DMS79 (cell line): ENCODE data around the gene GGCT.
"Not testable (repeated sequence)": the region's sequence is repeated elsewhere in the genome, so short reads cannot be mapped to it uniquely, and the experiment has no call there.

Source experiments
- DNase-seq: peaks from one replicate; lab custom pipeline; 2025; lab: John Stamatoyannopoulos, UW

GGCT gene, protein sequence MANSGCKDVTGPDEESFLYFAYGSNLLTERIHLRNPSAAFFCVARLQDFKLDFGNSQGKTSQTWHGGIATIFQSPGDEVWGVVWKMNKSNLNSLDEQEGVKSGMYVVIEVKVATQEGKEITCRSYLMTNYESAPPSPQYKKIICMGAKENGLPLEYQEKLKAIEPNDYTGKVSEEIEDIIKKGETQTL

DNA sequence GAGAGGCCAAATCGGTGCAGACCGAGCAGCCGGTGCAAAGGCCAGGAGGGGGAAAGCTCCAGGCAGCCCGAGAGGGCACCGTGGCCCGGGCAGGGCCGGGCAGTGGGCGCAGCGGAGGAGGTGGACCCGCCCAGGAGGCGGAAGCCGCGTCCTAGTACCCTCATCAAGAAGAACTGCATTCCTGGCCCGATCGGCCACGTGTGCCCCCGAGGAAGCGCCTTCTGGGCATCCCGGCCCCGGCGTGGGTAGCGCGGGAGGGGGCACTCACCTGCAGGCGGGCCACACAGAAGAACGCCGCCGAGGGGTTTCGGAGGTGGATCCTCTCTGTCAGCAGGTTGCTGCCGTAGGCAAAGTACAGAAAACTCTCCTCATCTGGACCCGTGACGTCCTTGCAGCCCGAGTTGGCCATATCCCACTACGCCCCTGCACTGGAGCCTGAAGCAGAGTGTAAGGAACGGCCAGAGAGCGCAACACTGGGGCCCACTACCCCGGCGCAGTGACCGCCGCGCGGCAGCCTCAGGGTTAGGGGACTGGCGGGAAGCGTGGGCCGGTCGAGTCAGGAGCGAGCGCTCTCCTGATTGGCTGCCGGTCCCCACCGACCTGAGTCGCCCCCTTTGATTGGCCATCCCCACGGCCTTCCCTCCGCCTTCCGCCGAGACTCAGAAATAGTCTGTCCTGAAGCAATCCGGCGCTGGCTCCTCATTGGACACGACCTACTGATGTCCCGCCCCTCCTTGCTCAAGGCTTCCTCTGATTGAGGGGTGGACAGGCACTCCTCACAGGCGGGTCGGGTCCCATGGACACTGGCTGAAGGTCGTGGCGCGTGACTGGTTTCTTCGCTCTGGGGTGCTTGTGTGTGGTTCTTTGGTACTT, at the start of gene GGCT:
GGCT (minus strand) TSS at position 529 of the 873 bp plus-strand sequence; CDS start at position 409, 120 bp downstream.
- DNase-seq = peak; percentile 98

- no peak for DNase-seq
Observed at GRCh38 chr7:30553546-30553945, 48.9 kb upstream of the GGCT start.

- no peak for DNase-seq
Observed at GRCh38 chr7:30553141-30553540, 48.5 kb upstream of the GGCT start.

- no peak for DNase-seq
Observed at GRCh38 chr7:30552330-30552729, 47.7 kb upstream of the GGCT start.

DNA sequence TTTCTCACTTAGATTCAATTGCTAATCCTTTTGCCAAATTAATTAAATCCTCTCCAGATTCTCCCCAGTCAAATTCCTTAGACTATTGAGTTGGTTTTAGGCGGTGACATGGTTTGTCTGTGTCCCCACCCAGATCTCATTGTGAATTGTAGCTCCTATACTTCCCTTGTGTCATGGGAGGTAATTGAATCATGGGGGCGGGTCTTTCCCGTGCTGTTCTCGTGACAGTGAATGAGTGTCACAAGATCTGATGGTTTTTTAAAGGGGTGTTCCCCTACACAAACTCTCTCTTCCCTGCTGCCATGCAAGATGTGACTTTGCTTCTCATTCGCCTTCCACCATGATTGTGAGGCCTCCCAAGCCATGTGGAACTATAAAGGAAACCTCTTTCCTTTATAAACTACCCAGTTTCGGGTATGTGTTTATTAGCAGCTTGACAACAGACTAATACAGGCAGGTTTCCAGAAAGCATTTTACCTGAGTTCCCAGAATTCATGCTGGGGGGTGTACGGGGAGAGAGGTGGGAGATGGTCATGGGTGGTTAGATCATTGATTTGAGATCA, 45.4 kb upstream of the GGCT start:
- no peak for DNase-seq

DNA sequence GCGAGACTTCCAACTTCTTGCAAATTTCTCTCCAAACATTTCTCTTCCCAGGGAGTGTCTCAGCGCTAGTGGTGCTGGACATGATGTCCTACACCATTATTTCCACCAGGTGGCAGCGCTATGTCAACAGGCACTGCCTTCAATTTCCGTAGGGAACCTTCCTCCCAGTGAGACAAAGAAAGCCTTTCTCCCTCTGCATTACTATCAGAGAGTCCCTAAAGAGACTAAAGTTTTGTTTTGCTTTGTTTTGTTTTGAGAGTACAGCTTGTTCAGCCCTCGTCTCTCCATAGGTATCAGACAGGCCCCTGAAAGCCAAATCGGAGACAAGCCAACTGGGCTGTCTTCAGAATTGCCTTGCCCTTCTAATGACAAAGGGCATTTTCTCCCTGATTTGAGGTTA, 44.2 kb upstream of the GGCT start:
- DNase-seq = peak; percentile 33

GRCh38 chr7:30546596-30546995, 42.0 kb upstream of the GGCT start:
- no peak for DNase-seq

- no peak for DNase-seq
Observed at GRCh38 chr7:30545791-30546555, 41.3 kb upstream of the GGCT start.

- DNase-seq = no peak
Observed at GRCh38 chr7:30543813-30544525, 39.3 kb upstream of the GGCT start.

DNA sequence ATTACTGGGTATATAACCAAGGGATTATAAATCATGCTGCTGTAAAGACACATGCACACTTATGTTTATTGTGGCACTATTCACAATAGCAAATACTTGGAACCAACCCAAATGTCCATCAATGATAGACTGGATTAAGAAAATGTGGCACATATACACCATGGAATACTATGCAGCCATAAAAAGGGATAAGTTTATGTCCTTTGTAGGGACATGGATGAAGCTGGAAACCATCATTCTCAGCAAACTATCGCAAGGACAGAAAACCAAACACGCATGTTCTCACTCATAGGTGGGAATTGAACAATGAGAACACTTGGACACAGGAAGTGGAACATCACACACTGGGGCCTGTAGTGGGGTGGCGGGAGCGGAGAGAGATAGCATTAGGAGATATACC, 38.5 kb upstream of the GGCT start:
- not testable (repeated sequence) for DNase-seq

DNA sequence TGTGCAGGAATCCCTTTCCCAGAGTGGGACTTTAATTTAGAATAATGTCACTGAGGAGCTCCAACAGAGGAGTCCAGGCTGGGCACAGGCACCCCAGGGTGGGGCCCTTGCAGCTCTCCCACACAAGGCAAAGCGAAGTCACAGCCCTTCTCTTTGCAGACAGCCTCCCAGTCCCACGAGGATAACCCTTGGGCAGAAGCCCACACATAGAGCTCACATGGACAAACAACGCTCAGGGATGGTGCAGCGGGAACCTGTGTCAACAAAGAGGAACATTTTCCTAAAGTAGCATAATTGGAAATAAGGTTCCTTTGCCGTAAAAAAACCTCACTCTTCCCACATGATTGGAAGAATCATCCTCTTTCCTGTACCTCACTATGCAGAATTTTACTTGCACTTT, 29.3 kb upstream of the GGCT start:
- no peak for DNase-seq

- DNase-seq = no peak
Observed at GRCh38 chr7:30531286-30531685, 26.7 kb upstream of the GGCT start.

GRCh38 chr7:30530373-30530772, 25.7 kb upstream of the GGCT start:
- DNase-seq = no peak

- no peak for DNase-seq
Observed at GRCh38 chr7:30528779-30529178, 24.1 kb upstream of the GGCT start.

- not testable (repeated sequence) for DNase-seq
Observed at GRCh38 chr7:30527297-30527696, 22.7 kb upstream of the GGCT start.

DNA sequence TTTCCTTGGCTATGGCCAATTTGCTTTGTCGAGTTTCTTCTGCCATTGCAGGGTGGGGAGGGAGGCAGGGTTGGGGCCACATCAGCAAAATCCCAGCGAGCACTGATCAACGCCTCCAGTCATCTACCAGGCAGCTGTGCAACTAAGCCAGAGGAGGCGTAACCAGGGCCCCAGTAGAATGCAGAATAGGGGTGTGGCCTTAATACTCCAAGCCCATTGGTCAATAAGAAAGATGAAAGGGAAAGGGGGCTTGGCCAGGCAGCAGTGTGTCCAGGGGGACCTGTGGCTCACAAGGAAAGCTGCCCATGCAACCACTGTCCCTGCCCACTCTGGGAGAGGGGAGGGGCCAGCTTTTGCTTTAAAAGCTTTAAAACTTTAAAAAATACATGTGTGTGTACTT, 21.5 kb upstream of the GGCT start:
- DNase-seq = no peak

DNA sequence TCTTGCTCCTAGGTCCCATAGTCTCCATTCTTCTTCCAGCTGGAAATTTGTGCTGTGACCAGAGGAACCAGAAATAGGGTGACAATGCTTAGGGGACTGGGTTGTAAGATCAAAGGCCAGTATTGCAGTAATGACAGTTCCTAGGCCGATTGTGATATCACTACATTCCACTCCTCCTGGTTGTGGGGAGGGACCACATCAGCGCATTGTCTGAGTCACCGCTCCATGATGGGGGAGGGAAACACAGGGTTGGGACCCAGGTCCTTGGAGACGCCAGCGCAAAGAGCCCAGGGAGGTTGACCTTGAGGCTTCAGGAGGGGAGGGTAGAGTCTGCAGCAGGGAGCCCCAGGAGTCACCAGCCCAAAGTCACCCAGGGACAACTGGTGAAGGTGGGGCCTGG, 20.8 kb upstream of the GGCT start:
- no peak for DNase-seq

- no peak for DNase-seq
Observed at GRCh38 chr7:30524545-30524944, 19.9 kb upstream of the GGCT start.

GRCh38 chr7:30523466-30523865, 18.8 kb upstream of the GGCT start:
- DNase-seq = no peak

DNA sequence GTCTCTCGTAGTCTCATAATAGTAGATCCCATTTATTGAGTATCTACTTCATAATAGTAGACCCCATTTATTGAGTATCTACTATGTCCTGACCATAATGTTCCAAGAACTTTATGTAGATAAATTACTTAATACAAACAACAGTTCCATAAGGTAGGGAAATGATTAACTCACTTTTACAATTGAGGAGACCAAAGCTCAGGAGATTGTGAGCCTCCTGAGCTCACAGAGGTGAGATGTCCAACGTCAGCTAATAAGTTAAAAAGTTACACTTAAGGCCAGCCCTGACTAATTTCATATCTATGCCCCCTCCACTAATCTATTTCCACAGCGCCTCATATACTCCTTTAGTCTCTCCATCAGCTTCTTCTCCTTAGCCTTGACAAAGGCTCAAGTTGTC, 17.5 kb upstream of the GGCT start:
- DNase-seq = no peak

GRCh38 chr7:30521532-30521931, 16.9 kb upstream of the GGCT start:
- peak; percentile 19 for DNase-seq

- no peak for DNase-seq
Observed at GRCh38 chr7:30519122-30519521, 14.5 kb upstream of the GGCT start.
